ENCODE results near the gene ATP8A2.

- TF ChIP-seq POLR2A (IDR thresholded peaks at IDR 0.05) (no peak), EP300 (IDR thresholded peaks at IDR 0.05) (no peak), CTCF (IDR thresholded peaks at IDR 0.05) (no peak)
These were observed 594.3 kb downstream of the ATP8A2 start for GRCh38 chr13:25966086-25966485.
